Peyer's patch (tissue), 4 donors: ENCODE measurements around the gene APC.

ENCODE experiments used
- CTCF ChIP-seq, 6 experiments: fragments of 450-650 bp in 4 of 6; fragments of 200-600 bp in 2 of 6; sonication (generic) in 1 of 6; IDR thresholded peaks; one replicate each; pipeline ENCODE4 v1.5.1; 2017 to 2019; ENCODE audit warnings: antibody characterized with exemption in 6 of 6, mild to moderate bottlenecking in 3 of 6, moderate library complexity in 1 of 6
- POLR2A ChIP-seq, 2 donors: fragments of 450-650 bp; IDR thresholded peaks; one replicate each; pipeline ENCODE4 v1.5.1; 2017; ENCODE audit warnings: antibody characterized with exemption in 2 of 2, mild to moderate bottlenecking in 2 of 2, moderate library complexity in 2 of 2

GRCh38 chr5:112694853-112695709 lies 42.6 kb upstream of the APC start:
- TF ChIP-seq CTCF (IDR thresholded peaks at IDR 0.05), result no peak
- no peak for TF ChIP-seq POLR2A (IDR thresholded peaks at IDR 0.05)
